NCI-H146 treated with DMSO at 0.1 percent for 48 hours (cell line): ENCODE data around the gene FCGR3A.

ENCODE experiments used
- DNase-seq: peaks from one replicate; lab custom pipeline; 2025; ENCODE audit not compliant: unreplicated experiment; lab: John Stamatoyannopoulos, UW

The FCGR3A gene

GRCh38 chr1:161505686-161506085 lies 43.9 kb downstream of the FCGR3A start:
- DNase-seq, result no peak

GRCh38 chr1:161503394-161503748 lies 46.2 kb downstream of the FCGR3A start:
- DNase-seq, result no peak

GRCh38 chr1:161502641-161503393 lies 46.8 kb downstream of the FCGR3A start:
- no peak for DNase-seq

GRCh38 chr1:161502181-161502580 lies 47.4 kb downstream of the FCGR3A start:
- no peak for DNase-seq

- no peak for DNase-seq
Observed at GRCh38 chr1:161501234-161501633, 48.4 kb downstream of the FCGR3A start.

DNA sequence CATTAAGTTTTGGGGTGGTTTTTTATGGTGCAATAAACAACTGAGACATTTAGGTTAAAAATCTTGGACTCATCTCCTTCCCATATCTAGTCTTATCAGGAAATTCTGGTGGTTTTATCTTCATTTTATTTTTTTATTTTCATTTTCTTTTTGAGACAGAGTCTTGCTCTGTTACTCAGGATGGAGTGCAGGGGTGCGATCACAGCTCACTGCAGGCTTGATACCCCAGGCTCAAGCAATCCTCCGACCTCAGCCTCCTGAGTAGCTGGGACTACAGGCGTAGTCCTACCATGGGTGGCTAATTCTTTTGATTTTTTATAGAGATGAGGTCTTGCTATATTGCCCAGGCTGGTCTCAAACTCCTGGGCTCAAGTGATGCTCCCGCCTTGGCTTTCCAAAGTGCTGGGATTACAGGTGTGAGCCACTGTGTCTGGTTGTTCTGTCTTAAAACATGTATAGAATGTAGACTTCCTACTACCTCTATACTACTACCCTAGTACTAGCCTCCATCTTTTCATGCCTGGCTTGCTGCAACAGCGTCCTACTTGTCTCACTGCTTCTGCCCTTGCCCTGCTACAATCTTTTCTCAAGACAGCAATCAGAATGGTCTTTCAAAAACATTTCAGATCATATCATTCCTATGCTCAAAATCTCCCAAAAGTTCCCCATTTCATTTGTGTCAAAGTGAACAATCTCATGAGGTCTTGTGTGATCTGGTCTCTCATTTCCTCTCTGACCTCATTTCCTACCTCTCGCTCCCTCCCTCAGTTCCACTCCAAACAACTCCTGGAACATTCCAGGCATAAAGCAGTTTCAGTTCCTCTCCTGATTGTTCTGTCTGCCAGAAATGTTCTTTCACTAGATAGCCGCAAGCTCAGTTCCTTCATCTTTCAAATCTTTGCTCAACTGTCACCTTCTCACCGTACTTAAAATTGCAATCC lies 50.2 kb downstream of the FCGR3A start:
- no peak for DNase-seq

DNA sequence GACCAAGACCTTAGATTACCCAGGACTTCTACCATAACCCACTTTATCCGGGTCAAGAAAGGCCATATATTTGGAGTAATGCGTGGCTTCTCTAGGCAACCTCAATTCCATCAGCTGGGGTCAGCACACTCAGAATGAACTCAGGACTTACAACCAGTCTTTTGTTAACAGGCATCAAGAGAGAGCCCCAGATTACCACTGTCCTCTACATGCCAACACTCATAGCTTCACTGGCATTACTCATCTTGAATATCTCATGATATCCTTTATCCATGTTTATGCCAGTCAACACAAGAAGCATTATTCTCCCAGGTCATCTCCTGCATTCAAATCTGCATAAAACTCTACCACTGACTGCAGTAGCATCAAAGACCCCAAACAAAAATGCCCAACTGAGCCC lies 51.0 kb downstream of the FCGR3A start:
- no peak for DNase-seq

GRCh38 chr1:161497961-161498360 lies 51.7 kb downstream of the FCGR3A start:
- no peak for DNase-seq

- DNase-seq, result no peak
Observed at GRCh38 chr1:161495490-161495889, 54.1 kb downstream of the FCGR3A start.

DNA sequence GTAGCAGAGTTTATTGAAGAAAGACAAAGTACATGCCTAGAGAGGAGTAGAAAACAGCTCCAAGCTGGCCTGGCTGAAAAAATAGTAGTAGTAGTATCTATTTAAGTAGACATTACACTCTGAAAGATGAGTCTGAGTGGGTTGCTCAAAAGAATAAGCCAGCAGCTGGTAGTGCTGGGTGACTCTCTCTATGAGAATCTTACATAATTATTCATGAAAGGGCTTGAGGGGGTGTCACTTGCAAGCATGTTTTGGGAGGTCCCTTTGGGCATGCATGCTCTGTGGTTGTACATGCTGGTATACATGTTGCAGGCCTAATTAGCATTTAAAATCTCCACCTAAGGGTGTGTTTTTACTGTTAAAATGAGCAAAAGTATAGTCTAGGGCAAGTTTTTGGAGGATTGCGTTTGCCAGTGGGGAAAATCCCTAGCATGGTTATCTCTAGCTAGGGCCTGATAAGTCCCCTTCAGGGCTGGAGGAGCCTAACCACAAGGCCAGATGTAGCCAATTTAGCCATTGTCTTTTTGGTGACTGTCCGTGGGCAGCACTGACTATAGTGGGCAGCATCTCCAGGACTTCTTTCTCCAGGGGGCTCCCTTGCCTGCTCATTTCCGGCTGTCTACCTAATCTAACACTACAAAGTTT lies 55.4 kb downstream of the FCGR3A start:
- DNase-seq, result no peak

DNA sequence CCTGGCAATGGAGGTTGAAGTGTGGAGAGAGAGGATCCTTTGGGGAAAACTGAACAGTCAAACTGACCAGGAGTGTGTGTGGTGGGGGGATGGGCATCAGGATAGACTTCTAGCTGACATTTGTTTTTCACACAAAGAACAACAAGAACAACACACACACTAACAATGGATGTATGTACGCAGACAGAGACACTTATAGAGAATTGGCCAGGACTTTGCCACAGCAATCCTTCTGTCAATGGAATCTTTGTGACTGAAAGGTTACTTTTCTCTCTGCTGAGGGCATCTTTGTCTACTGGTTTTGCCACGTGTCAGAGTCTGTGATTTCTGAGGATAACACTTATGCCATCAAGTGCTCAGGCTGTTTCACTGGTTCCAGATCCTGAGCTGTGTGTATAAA lies 56.8 kb downstream of the FCGR3A start:
- DNase-seq, result no peak
